ENCODE results near the gene NDFIP2.

GRCh38 chr13:79562557-79562956 lies 81.6 kb downstream of the NDFIP2 start:
- TF ChIP-seq POLR2AphosphoS5 (IDR thresholded peaks at IDR 0.05; ENCODE audit: borderline replicate concordance, low read depth, low read length) (no peak), EZH2 (IDR thresholded peaks at IDR 0.05) (no peak), FOXP2 (optimal IDR thresholded peaks at IDR 0.05; ENCODE audit: control extremely low read depth, extremely low read length, insufficient read depth) (no peak)

Measured in SK-N-MC (cell line).